ENCODE results near the gene ZDHHC23.

Gene ZDHHC23, protein sequence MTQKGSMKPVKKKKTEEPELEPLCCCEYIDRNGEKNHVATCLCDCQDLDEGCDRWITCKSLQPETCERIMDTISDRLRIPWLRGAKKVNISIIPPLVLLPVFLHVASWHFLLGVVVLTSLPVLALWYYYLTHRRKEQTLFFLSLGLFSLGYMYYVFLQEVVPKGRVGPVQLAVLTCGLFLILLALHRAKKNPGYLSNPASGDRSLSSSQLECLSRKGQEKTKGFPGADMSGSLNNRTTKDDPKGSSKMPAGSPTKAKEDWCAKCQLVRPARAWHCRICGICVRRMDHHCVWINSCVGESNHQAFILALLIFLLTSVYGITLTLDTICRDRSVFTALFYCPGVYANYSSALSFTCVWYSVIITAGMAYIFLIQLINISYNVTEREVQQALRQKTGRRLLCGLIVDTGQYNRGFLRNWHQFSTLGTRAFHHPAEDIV

DNA sequence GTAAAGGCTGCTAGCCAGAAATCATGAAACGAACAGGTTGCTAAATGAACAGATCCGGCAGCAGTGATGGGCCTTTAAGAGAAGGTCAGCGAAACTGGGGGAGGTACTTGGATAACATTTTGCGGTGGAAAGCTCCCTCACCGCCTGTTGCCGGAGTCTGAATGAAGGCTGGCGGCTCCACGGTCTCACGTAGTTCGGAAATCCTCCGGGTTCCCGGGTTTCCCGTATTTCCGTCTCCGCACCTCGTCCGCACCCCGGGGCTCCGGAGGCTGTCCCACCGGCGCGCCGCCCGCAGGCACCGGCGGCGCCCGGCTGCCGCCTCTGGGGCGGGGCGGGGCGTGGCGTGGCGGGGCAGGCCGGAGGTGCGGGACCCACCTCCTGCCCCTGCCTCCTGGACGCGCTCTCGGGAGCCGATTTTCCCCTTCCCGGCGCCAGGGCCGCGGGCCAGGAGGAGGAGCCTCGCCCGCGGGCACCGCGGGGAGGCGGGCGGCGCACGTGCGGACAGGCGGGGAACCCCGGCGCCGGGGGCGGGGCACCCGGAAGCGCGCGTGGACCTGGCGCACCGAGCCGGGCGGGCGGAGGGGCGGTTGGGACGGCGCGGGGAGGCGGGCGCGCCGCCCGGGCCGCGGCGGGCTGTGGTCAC, at the start of gene ZDHHC23:
ZDHHC23 (plus strand) TSS at position 642 of the 643 bp plus-strand sequence. CDS start 790 bp downstream, outside the sequence.
- no peak for TF ChIP-seq EZH2phosphoT487 (IDR thresholded peaks at IDR 0.05; ENCODE audit: borderline replicate concordance)
- TF ChIP-seq, protein P1, sequence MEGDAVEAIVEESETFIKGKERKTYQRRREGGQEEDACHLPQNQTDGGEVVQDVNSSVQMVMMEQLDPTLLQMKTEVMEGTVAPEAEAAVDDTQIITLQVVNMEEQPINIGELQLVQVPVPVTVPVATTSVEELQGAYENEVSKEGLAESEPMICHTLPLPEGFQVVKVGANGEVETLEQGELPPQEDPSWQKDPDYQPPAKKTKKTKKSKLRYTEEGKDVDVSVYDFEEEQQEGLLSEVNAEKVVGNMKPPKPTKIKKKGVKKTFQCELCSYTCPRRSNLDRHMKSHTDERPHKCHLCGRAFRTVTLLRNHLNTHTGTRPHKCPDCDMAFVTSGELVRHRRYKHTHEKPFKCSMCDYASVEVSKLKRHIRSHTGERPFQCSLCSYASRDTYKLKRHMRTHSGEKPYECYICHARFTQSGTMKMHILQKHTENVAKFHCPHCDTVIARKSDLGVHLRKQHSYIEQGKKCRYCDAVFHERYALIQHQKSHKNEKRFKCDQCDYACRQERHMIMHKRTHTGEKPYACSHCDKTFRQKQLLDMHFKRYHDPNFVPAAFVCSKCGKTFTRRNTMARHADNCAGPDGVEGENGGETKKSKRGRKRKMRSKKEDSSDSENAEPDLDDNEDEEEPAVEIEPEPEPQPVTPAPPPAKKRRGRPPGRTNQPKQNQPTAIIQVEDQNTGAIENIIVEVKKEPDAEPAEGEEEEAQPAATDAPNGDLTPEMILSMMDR (conservative IDR thresholded peaks at IDR 0.05; ENCODE audit: low read length) = no peak
- Histone ChIP-seq H3K4me3 (ENCODE audit: low read length, poor library complexity, severe bottlenecking) (peak within 1 kb of the TSS; percentile 83), H3K4me2 (ENCODE audit: low read depth, low read length, poor library complexity, severe bottlenecking) (peak within 1 kb of the TSS; percentile 83), H3K36me3 (ENCODE audit: insufficient read depth, low read length) (no peaks in the 10 kb centered on the region), H3K4me1 (ENCODE audit: insufficient read depth, low read length, poor library complexity, severe bottlenecking) (peaks cover 25% of the 10 kb centered on the region), H2AFZ (ENCODE audit: low read length) (peak within 1 kb of the TSS; percentile 96), H3F3A (ENCODE audit: low read depth) (no peaks in the 10 kb centered on the region), H4K20me1 (ENCODE audit: insufficient read depth, low read length, poor library complexity, severe bottlenecking) (no peaks in the 10 kb centered on the region), H3K9me3 (ENCODE audit: insufficient read depth, low read depth, low read length) (no peaks in the 10 kb centered on the region), H3K9me2 (replicated peaks; ENCODE audit: low read depth, low read length) (no peaks in the 10 kb centered on the region), H3K27me3 (ENCODE audit: insufficient read depth, low read length, poor library complexity, severe bottlenecking) (no peaks in the 10 kb centered on the region), H3K79me2 (ENCODE audit: insufficient read depth, low read length) (no peaks in the 10 kb centered on the region), H3K9ac (ENCODE audit: low read depth, low read length, poor library complexity, severe bottlenecking) (peak within 1 kb of the TSS; percentile 71)

DNA sequence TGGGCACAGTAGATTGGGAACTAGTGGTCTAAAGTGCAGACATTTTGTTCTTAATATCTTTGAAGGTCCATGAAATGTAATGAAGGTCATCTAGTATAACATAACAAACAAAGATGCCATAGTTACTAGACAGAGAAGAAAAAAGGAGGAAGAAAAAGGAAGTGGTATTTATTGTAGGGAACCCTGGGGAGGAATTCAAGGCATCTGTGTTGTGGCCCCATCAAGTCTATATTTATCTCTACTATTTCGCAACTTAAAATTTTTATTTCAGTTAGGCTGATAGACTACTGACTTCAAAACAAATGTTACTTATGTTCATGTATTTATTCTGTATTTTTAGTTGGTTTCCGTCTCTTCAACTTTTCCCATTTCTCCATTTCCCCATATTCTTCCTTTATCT, 48.9 kb upstream of the ZDHHC23 start:
- H3K9me2 ChIP-seq (replicated peaks; ENCODE audit: low read depth, low read length) = no peaks in the 10 kb centered on the region
- no peaks in the 10 kb centered on the region for H4K20me1 ChIP-seq (ENCODE audit: insufficient read depth, low read length, poor library complexity, severe bottlenecking)
- H3K27me3 ChIP-seq (ENCODE audit: insufficient read depth, low read length, poor library complexity, severe bottlenecking) = no peaks in the 10 kb centered on the region
- no peaks in the 10 kb centered on the region for H3K79me2 ChIP-seq (ENCODE audit: insufficient read depth, low read length)
- H3K4me2 ChIP-seq (ENCODE audit: low read depth, low read length, poor library complexity, severe bottlenecking) = no peak overlapping the region
- peaks cover 8% of the 10 kb centered on the region for H3K4me1 ChIP-seq (ENCODE audit: insufficient read depth, low read length, poor library complexity, severe bottlenecking)
- 0 out of 2 replicates have a peak overlapping the region, but pooled peaks have one; percentile 17 for H2AFZ ChIP-seq (ENCODE audit: low read length)
- no peak overlapping the region for H3K4me3 ChIP-seq (ENCODE audit: low read length, poor library complexity, severe bottlenecking)
- no peak overlapping the region for H3K9ac ChIP-seq (ENCODE audit: low read depth, low read length, poor library complexity, severe bottlenecking)
- TF ChIP-seq EZH2phosphoT487 (IDR thresholded peaks at IDR 0.05; ENCODE audit: borderline replicate concordance) = no peak
- TF ChIP-seq, protein P1 (conservative IDR thresholded peaks at IDR 0.05; ENCODE audit: low read length) = no peak
- no peaks in the 10 kb centered on the region for H3K9me3 ChIP-seq (ENCODE audit: insufficient read depth, low read depth, low read length)
- no peaks in the 10 kb centered on the region for H3F3A ChIP-seq (ENCODE audit: low read depth)
- no peaks in the 10 kb centered on the region for H3K36me3 ChIP-seq (ENCODE audit: insufficient read depth, low read length)

DNA sequence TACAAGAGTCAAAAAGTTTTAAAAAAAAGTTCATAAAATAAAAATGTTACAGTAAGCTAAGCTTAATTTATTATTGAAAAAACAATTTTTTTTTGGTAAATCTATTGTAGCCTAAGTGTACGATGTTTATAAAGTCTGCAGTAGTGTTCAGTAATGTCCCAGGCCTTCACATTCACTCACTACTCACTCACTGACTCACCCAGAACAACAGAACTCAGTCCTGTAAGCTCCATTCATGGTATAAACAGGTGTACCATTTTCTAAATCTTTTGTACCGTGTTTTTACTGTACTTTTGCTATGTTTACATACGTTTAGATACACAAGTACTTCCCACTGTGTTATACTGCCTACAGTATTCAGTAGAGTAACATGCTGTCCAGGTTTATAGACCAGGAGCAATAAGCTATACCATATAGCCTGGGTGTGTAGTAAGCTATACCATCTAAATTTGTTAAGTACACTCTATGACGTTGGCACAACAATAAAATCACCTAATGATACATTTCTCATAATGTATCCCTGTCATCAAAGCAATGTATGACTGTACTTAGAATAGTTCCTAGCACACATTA, 41.2 kb upstream of the ZDHHC23 start:
- H3K4me3 ChIP-seq (ENCODE audit: low read length, poor library complexity, severe bottlenecking) = no peak overlapping the region
- H3K9ac ChIP-seq (ENCODE audit: low read depth, low read length, poor library complexity, severe bottlenecking) = no peak overlapping the region
- no peaks in the 10 kb centered on the region for H4K20me1 ChIP-seq (ENCODE audit: insufficient read depth, low read length, poor library complexity, severe bottlenecking)
- no peak overlapping the region for H3K4me2 ChIP-seq (ENCODE audit: low read depth, low read length, poor library complexity, severe bottlenecking)
- H3K36me3 ChIP-seq (ENCODE audit: insufficient read depth, low read length) = no peaks in the 10 kb centered on the region
- H3K27me3 ChIP-seq (ENCODE audit: insufficient read depth, low read length, poor library complexity, severe bottlenecking) = no peaks in the 10 kb centered on the region
- H2AFZ ChIP-seq (ENCODE audit: low read length) = no peak overlapping the region
- no peaks in the 10 kb centered on the region for H3K79me2 ChIP-seq (ENCODE audit: insufficient read depth, low read length)
- no peaks in the 10 kb centered on the region for H3K9me2 ChIP-seq (replicated peaks; ENCODE audit: low read depth, low read length)
- H3K4me1 ChIP-seq (ENCODE audit: insufficient read depth, low read length, poor library complexity, severe bottlenecking) = no peaks in the 10 kb centered on the region
- TF ChIP-seq EZH2phosphoT487 (IDR thresholded peaks at IDR 0.05; ENCODE audit: borderline replicate concordance) = no peak
- TF ChIP-seq, protein P1 (conservative IDR thresholded peaks at IDR 0.05; ENCODE audit: low read length) = no peak
- H3F3A ChIP-seq (ENCODE audit: low read depth) = no peaks in the 10 kb centered on the region
- no peaks in the 10 kb centered on the region for H3K9me3 ChIP-seq (ENCODE audit: insufficient read depth, low read depth, low read length)
